Sigmoid colon (tissue), 7 donors: Measurements from ENCODE around the gene CCDC180. TPM values are rescaled to one million over a fixed set of nuclear protein-coding genes. Genes with fewer than 3 reads are reported as not detected.
"Not testable (repeated sequence)": the region's sequence is repeated elsewhere in the genome, so short reads cannot be mapped to it uniquely, and the experiment has no call there.

Experiments
- DNase-seq: peaks from one replicate; pipeline ENCODE4 v3.0.0-alpha.2; 2019
- H3K27ac ChIP-seq, 4 donors: fragments of 200-600 bp; sonication (generic); one replicate each; pipeline ENCODE4 v1.5.1; 2016 to 2019; ENCODE audit warnings: mild to moderate bottlenecking in 1 of 4
- H3K27me3 ChIP-seq, 3 donors: fragments of 200-600 bp; sonication (generic); one replicate each; pipeline ENCODE4 v1.5.1; 2019; ENCODE audit warnings: mild to moderate bottlenecking in 1 of 3
- H3K36me3 ChIP-seq, 4 donors: fragments of 200-600 bp; sonication (generic); one replicate each; pipeline ENCODE4 v1.5.1; 2016 to 2019
- H3K4me1 ChIP-seq, 4 donors: fragments of 200-600 bp; sonication (generic); one replicate each; pipeline ENCODE4 v1.5.1; 2017 to 2019
- H3K4me3 ChIP-seq, 4 donors: fragments of 200-600 bp; sonication (generic); one replicate each; pipeline ENCODE4 v1.5.1; 2017 to 2019; ENCODE audit warnings: mild to moderate bottlenecking in 2 of 4, moderate library complexity in 1 of 4
- H3K9me3 ChIP-seq, 4 donors: fragments of 200-600 bp in 3 of 4; sonication (generic) in 3 of 4; one replicate each; pipeline versions ENCODE4 v1.5.1 to v1.6.1; 2013 to 2019
- CTCF ChIP-seq, 4 experiments: fragments of 450-650 bp in 3 of 4; fragments of 200-600 bp in 1 of 4; IDR thresholded peaks; one replicate each; pipeline ENCODE4 v1.5.1; 2016 to 2019; ENCODE audit warnings: antibody characterized with exemption in 4 of 4, mild to moderate bottlenecking in 3 of 4, moderate library complexity in 2 of 4
- EP300 ChIP-seq, 4 donors: sonication (generic); formaldehyde crosslinking; IDR thresholded peaks; one replicate each; pipeline ENCODE4 v1.6.1; 2017; ENCODE audit warnings: antibody characterized with exemption in 4 of 4
- POLR2A ChIP-seq, 2 donors: fragments of 450-650 bp; IDR thresholded peaks; one replicate each; pipeline ENCODE4 v1.6.1; 2016; ENCODE audit warnings: antibody characterized with exemption in 2 of 2, mild to moderate bottlenecking in 2 of 2, moderate library complexity in 2 of 2
- POLR2AphosphoS5 ChIP-seq, 4 donors: sonication (generic); formaldehyde crosslinking; IDR thresholded peaks; one replicate each; pipeline ENCODE4 v1.6.1; 2017; ENCODE audit warnings: antibody characterized with exemption in 4 of 4
- WGBS, 2 donors: extraction: QIAGEN DNeasy Blood & Tissue Kit; methylation state at CpG; one replicate each; pipeline ENCODE4 v1.1.7; 2013; 5-methylcytosine and 5-hydroxymethylcytosine counted together
- intact Hi-C: fragments of 100-400 bp; cut with DNase I; formaldehyde crosslinking; loops from one replicate; pipeline ENCODE4 v1.15.1; 2023
- polyA plus RNA-seq, 3 donors: library from polyadenylated mRNA; stranded (reverse); fragments of 200-250 nt; gene quantifications; one replicate each; pipeline ENCODE4 v1.2.3, GENCODE V29; 2013
- total RNA-seq, 4 donors: library from RNA; depleted of rRNA; stranded (reverse); fragments of >200 nt; gene quantifications; one replicate each; pipeline ENCODE4 v1.1.0, GENCODE V29; 2016
- donor health status: healthy with polysubstance abuse.
- donor health status: Bipolar disorder and iron deficiency.
- donor health status: healthy.

Gene CCDC180
- total RNA-seq: 10 to 100 TPM in 1 of 4 donors, 1 to 10 TPM in 3; 4.8 to 11.9 (median 6.9) TPM
- 1 to 10 TPM in 2 of 3 donors, not detected in 1; 1.4 to 3.5 TPM for polyA plus RNA-seq

- no peak for DNase-seq
- peaks cover 0 to 23% (median 0%) of the 10 kb centered on the region in 3 donors for H3K27me3 ChIP-seq
- TF ChIP-seq POLR2AphosphoS5 (IDR thresholded peaks at IDR 0.05) (peak in 2 of 4 donors; percentile 29 to 46), POLR2A (IDR thresholded peaks at IDR 0.05) (no peak)
- intact Hi-C loops: no loop called here
- H3K27ac ChIP-seq: no peak within 1 kb of the TSS
- peak within 1 kb of the TSS in 3 of 4 donors; percentile 9 to 28 (median 25) for H3K4me3 ChIP-seq
- 53 to 62% methylated on average over 42 of the region's 42 CpGs for WGBS, 2 donors
- no peaks in the 10 kb centered on the region for H3K9me3 ChIP-seq
- peaks cover 0 to 37% (median 8%) of the 10 kb centered on the region in 4 donors for H3K36me3 ChIP-seq
- H3K4me1 ChIP-seq: peaks cover 0 to 17% (median 13%) of the 10 kb centered on the region in 4 donors
Observed at GRCh38 chr9:97307500-97308163, at the start of gene CCDC180. Gene CCDC180, plus strand, starts transcription at chr9:97307659. Its CDS starts 405 bp downstream, at chr9:97308064.

GRCh38 chr9:97259834-97260514, 47.5 kb upstream of the CCDC180 start:
- H3K4me1 ChIP-seq, intact Hi-C loops, H3K27me3 ChIP-seq, H3K9me3 ChIP-seq, H3K27ac ChIP-seq, DNase-seq, H3K4me3 ChIP-seq, H3K36me3 ChIP-seq: not testable (repeated sequence)
- WGBS, 2 donors: 36 to 77% methylated on average over 4 of the region's 4 CpGs

DNA sequence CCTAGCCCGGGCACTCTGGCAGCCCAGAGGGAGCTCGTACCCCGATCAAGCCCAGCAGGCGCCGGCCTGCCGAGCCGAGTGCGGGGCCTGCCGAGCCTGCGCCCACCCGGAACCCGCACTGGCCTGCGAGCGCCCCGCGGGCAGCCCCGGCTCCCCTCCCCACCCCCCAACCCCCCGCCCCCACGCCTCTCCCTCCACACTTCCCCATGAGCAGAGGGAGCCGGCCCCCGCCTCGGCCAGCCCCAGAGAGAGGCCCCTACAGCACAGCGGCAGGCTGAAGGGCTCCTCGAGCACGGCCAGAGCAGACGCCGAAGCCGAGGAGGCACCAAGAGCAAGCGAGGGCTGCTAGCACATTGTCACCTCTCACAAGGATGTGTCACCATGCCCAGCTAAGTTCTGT, 36.2 kb upstream of the CCDC180 start:
- Histone ChIP-seq H3K36me3 (no peaks in the 10 kb centered on the region), H3K9me3 (no peaks in the 10 kb centered on the region), H3K27me3 (no peaks in the 10 kb centered on the region), H3K4me3 (no peak overlapping the region), H3K27ac (no peak overlapping the region), H3K4me1 (no peaks in the 10 kb centered on the region)
- intact Hi-C loops: no loop called here
- WGBS, 2 donors: 94 to 95% methylated on average over 29 of the region's 29 CpGs
- no peak for DNase-seq
- no peak for TF ChIP-seq EP300 (IDR thresholded peaks at IDR 0.05)
- no peak for TF ChIP-seq CTCF (IDR thresholded peaks at IDR 0.05)
- TF ChIP-seq POLR2AphosphoS5 (IDR thresholded peaks at IDR 0.05): no peak
- no peak for TF ChIP-seq POLR2A (IDR thresholded peaks at IDR 0.05)

DNA sequence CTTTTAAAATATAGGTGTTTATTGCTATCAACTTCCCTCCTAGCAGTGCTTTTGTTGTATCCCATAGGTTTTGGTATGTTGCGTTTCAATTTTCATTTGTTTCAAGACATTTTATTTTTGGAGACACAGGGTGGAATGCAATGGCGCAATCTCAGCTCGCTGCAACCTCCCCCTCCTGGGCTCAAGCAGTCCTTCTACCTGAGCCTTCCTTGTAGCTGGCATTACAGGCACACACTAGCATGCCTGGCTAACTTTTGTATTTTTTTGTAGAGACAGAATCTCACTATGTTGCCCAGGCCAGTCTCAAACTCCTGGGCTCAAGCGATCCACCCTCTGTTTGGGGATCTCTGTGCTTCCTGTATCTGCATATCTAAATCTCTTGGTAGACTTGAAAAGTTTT, 35.4 kb upstream of the CCDC180 start:
- no peaks in the 10 kb centered on the region for H3K4me1 ChIP-seq
- no peaks in the 10 kb centered on the region for H3K9me3 ChIP-seq
- H3K36me3 ChIP-seq: peaks cover 0 to 5% (median 0%) of the 10 kb centered on the region in 4 donors
- H3K27me3 ChIP-seq: no peaks in the 10 kb centered on the region
- DNase-seq: no peak
- WGBS, 2 donors: 98 to 99% methylated on average over 4 of the region's 4 CpGs
- no peak for TF ChIP-seq POLR2A (IDR thresholded peaks at IDR 0.05)
- no peak overlapping the region for H3K27ac ChIP-seq
- H3K4me3 ChIP-seq: no peak overlapping the region
- intact Hi-C loops: no loop called here

GRCh38 chr9:97276310-97276852, 31.1 kb upstream of the CCDC180 start:
- no peak for TF ChIP-seq POLR2A (IDR thresholded peaks at IDR 0.05)
- TF ChIP-seq POLR2AphosphoS5 (IDR thresholded peaks at IDR 0.05): no peak
- no peaks in the 10 kb centered on the region for H3K9me3 ChIP-seq
- intact Hi-C loops: no loop called here
- DNase-seq: no peak
- WGBS, 2 donors: 90 to 93% methylated on average over 6 of the region's 6 CpGs
- H3K27ac ChIP-seq: no peak overlapping the region
- H3K4me3 ChIP-seq: no peak overlapping the region
- H3K4me1 ChIP-seq: no peaks in the 10 kb centered on the region
- H3K27me3 ChIP-seq: no peaks in the 10 kb centered on the region
- peaks cover 10 to 48% (median 14%) of the 10 kb centered on the region in 4 donors for H3K36me3 ChIP-seq

GRCh38 chr9:97277953-97278352, 29.5 kb upstream of the CCDC180 start:
- intact Hi-C loops: no loop called here
- TF ChIP-seq POLR2A (IDR thresholded peaks at IDR 0.05) (no peak), EP300 (IDR thresholded peaks at IDR 0.05) (no peak), CTCF (IDR thresholded peaks at IDR 0.05) (no peak), POLR2AphosphoS5 (IDR thresholded peaks at IDR 0.05) (no peak)

More at GRCh38 chr9:97277953-97278352, 29.5 kb upstream of the CCDC180 start:
- H3K36me3 ChIP-seq: peaks cover 13 to 64% (median 15%) of the 10 kb centered on the region in 4 donors
- H3K9me3 ChIP-seq: no peaks in the 10 kb centered on the region
- no peaks in the 10 kb centered on the region for H3K27me3 ChIP-seq
- H3K27ac ChIP-seq: no peak overlapping the region
- no peak for DNase-seq
- WGBS, 2 donors: 94 to 97% methylated on average over 7 of the region's 7 CpGs
- H3K4me3 ChIP-seq: no peak overlapping the region
- H3K4me1 ChIP-seq: no peaks in the 10 kb centered on the region
